NCI-H1417 (cell line): ENCODE results near the gene PHF5A.
"Not testable (repeated sequence)": the region's sequence is repeated elsewhere in the genome, so short reads cannot be mapped to it uniquely, and the experiment has no call there.

Experiments
- DNase-seq, 3 experiments: peaks; one replicate each; lab custom pipeline; 2025; lab: John Stamatoyannopoulos, UW

The PHF5A gene

GRCh38 chr22:41488076-41488475, 19.6 kb upstream of the PHF5A start:
- no peak for DNase-seq

GRCh38 chr22:41487037-41487935, 18.8 kb upstream of the PHF5A start:
- no peak for DNase-seq

GRCh38 chr22:41485033-41485432, 16.5 kb upstream of the PHF5A start:
- DNase-seq: no peak

GRCh38 chr22:41482319-41482935, 13.9 kb upstream of the PHF5A start:
- no peak for DNase-seq

GRCh38 chr22:41481925-41482318, 13.4 kb upstream of the PHF5A start:
- no peak for DNase-seq

GRCh38 chr22:41481131-41481830, 12.8 kb upstream of the PHF5A start:
- no peak for DNase-seq

GRCh38 chr22:41480397-41480735, 11.9 kb upstream of the PHF5A start:
- DNase-seq: no peak

GRCh38 chr22:41479671-41480396, 11.3 kb upstream of the PHF5A start:
- peak in 1 of 3 experiments; percentile 1 for DNase-seq

GRCh38 chr22:41478891-41479521, 10.5 kb upstream of the PHF5A start:
- DNase-seq: no peak

- no peak for DNase-seq
Observed at GRCh38 chr22:41478473-41478872, 10.0 kb upstream of the PHF5A start.

GRCh38 chr22:41474872-41475451, 6.5 kb upstream of the PHF5A start:
- no peak for DNase-seq

- DNase-seq: no peak
Observed at GRCh38 chr22:41471568-41471967, 3.1 kb upstream of the PHF5A start.

- DNase-seq: no peak
Observed at GRCh38 chr22:41470886-41471285, 2.4 kb upstream of the PHF5A start.

- peak in 1 of 3 experiments; percentile 59 for DNase-seq
Observed at GRCh38 chr22:41469218-41469851, 843 bp upstream of the PHF5A start.

- no peak for DNase-seq
Observed at GRCh38 chr22:41461901-41462300, 6.6 kb downstream of the PHF5A start.

- not testable (repeated sequence) for DNase-seq
Observed at GRCh38 chr22:41460071-41460470, 8.4 kb downstream of the PHF5A start.

GRCh38 chr22:41459431-41459830, 9.1 kb downstream of the PHF5A start:
- no peak for DNase-seq

- DNase-seq: no peak
Observed at GRCh38 chr22:41458161-41458728, 10.2 kb downstream of the PHF5A start.

- DNase-seq: peak; percentile 92 to 99 (median 93)
Observed at GRCh38 chr22:41448189-41448808, 20.2 kb downstream of the PHF5A start.
